Fibroblast of lung (primary cell): ENCODE results near the gene SLC38A1. TPM values are rescaled to one million over a fixed set of nuclear protein-coding genes. Genes with fewer than 3 reads are reported as not detected.

ENCODE experiments used
- DNase-seq, 2 donors: peaks; one replicate each; pipeline versions ENCODE4 v3.0.0 to v3.0.0-alpha.2; 2010; ENCODE audit warnings: low read depth in 2 of 2
- H2AFZ ChIP-seq: 2 replicates; pipeline ENCODE4 v1.5.1; 2012; ENCODE audit warnings: low read length, control low read depth, inconsistent platforms
- H3K27ac ChIP-seq: 2 replicates; pipeline ENCODE4 v1.5.1; 2011; ENCODE audit warnings: low read length, control low read depth; ENCODE audit not compliant: insufficient read depth
- H3K27me3 ChIP-seq: 2 replicates; pipeline ENCODE4 v1.5.1; 2011; ENCODE audit warnings: mild to moderate bottlenecking, low read length; ENCODE audit not compliant: control insufficient read depth, insufficient read depth
- H3K36me3 ChIP-seq: 2 replicates; pipeline ENCODE4 v1.5.1; 2011; ENCODE audit warnings: low read length; ENCODE audit not compliant: control insufficient read depth, insufficient read depth
- H3K4me1 ChIP-seq: 2 replicates; pipeline ENCODE4 v1.5.1; 2011; ENCODE audit warnings: low read length; ENCODE audit not compliant: control insufficient read depth, insufficient read depth; ENCODE audit errors: extremely low read depth
- H3K4me2 ChIP-seq: 2 replicates; pipeline ENCODE4 v1.5.1; 2011; ENCODE audit warnings: low read length, control low read depth; ENCODE audit not compliant: insufficient read depth; ENCODE audit errors: extremely low read depth
- H3K4me3 ChIP-seq, 4 experiments: fragments of 200-600 bp in 1 of 4; sonication (generic) in 1 of 4; replicated peaks in 1 of 4; 2 replicates each; pipeline ENCODE4 v1.5.1; 2011 to 2016; ENCODE audit warnings: low read length in 4 of 4, low read depth in 3 of 4, mild to moderate bottlenecking in 3 of 4, control low read depth in 2 of 4, inconsistent platforms in 1 of 4, mixed read lengths in 1 of 4; ENCODE audit not compliant: insufficient read depth in 1 of 4; ENCODE audit errors: control extremely low read depth in 1 of 4
- H3K79me2 ChIP-seq: 2 replicates; pipeline ENCODE4 v1.5.1; 2012; ENCODE audit warnings: mild to moderate bottlenecking, low read length, inconsistent platforms; ENCODE audit not compliant: control insufficient read depth, insufficient read depth
- H3K9ac ChIP-seq: 2 replicates; pipeline ENCODE4 v1.5.1; 2011; ENCODE audit warnings: mild to moderate bottlenecking, low read length, control low read depth; ENCODE audit not compliant: insufficient read depth
- H3K9me3 ChIP-seq: 2 replicates; pipeline ENCODE4 v1.5.1; 2012; ENCODE audit warnings: low read depth, low read length; ENCODE audit not compliant: control insufficient read depth, insufficient read depth
- H4K20me1 ChIP-seq: 2 replicates; pipeline ENCODE4 v1.5.1; 2011; ENCODE audit warnings: low read length; ENCODE audit not compliant: control insufficient read depth, insufficient read depth; ENCODE audit errors: extremely low read depth
- CTCF ChIP-seq, 2 donors: IDR thresholded peaks in 1 of 2; conservative IDR thresholded peaks in 1 of 2; 1 replicate in 1 of 2; 2 replicates in 1 of 2; pipeline ENCODE4 v1.5.1; 2011 to 2012; ENCODE audit warnings: low read length in 2 of 2, control low read depth in 1 of 2, inconsistent platforms in 1 of 2, low read depth in 1 of 2, mild to moderate bottlenecking in 1 of 2
- EZH2 ChIP-seq: IDR thresholded peaks from 2 replicates; pipeline ENCODE4 v1.5.1; 2012; ENCODE audit warnings: low read length, control low read depth, mild to moderate bottlenecking; ENCODE audit errors: missing control alignments
- polyA plus RNA-seq, 2 donors: library from polyadenylated mRNA; depleted of rRNA in 1 of 2; stranded (reverse) in 1 of 2; unstranded in 1 of 2; fragments of >200 nt; gene quantifications; 2 replicates each; pipeline ENCODE4 v1.2.1, GENCODE V29; 2011 to 2012; ENCODE audit warnings: missing spikeins in 1 of 2
- total RNA-seq: library from RNA; depleted of rRNA; stranded (reverse); fragments of >200 nt; gene quantifications from 2 replicates; pipeline ENCODE4 v1.2.1, GENCODE V29; 2014

Gene SLC38A1
- total and polyA plus RNA-seq, 2 donors (not counting 1 experiment from before 2014, with no cell fraction given), result 24.3 to 88.8 TPM

GRCh38 chr12:46242569-46242968 is 26.3 kb downstream of the SLC38A1 start:
- H3K4me1 ChIP-seq, result no peaks in the 10 kb centered on the region
- no peak overlapping the region for H3K9ac ChIP-seq
- no peak for TF ChIP-seq CTCF (conservative IDR thresholded peaks at IDR 0.05 in 1 of 2, IDR thresholded peaks at IDR 0.05 in 1 of 2; ENCODE audit: low read depth in 1 of 2, low read length in 2 of 2)
- no peak for TF ChIP-seq EZH2
- H3K27ac ChIP-seq, result no peak overlapping the region
- H3K4me2 ChIP-seq, result no peak overlapping the region
- H3K36me3 ChIP-seq, result no peaks in the 10 kb centered on the region
- H2AFZ ChIP-seq, result no peak overlapping the region
- no peaks in the 10 kb centered on the region for H3K9me3 ChIP-seq
- no peaks in the 10 kb centered on the region for H3K27me3 ChIP-seq
- no peak overlapping the region for H3K4me3 ChIP-seq
- no peaks in the 10 kb centered on the region for H3K79me2 ChIP-seq
- no peaks in the 10 kb centered on the region for H4K20me1 ChIP-seq
- DNase-seq, result no peak

GRCh38 chr12:46240436-46240835 is 28.4 kb downstream of the SLC38A1 start:
- Histone ChIP-seq H3K4me2 (no peak overlapping the region), H3K27ac (no peak overlapping the region), H2AFZ (no peak overlapping the region), H3K4me1 (no peaks in the 10 kb centered on the region), H3K9ac (no peak overlapping the region), H3K27me3 (no peaks in the 10 kb centered on the region), H3K4me3 (no peak overlapping the region), H3K9me3 (no peaks in the 10 kb centered on the region), H3K36me3 (no peaks in the 10 kb centered on the region), H4K20me1 (no peaks in the 10 kb centered on the region), H3K79me2 (no peaks in the 10 kb centered on the region)
- no peak for DNase-seq
- TF ChIP-seq EZH2, result no peak
- no peak for TF ChIP-seq CTCF (conservative IDR thresholded peaks at IDR 0.05 in 1 of 2, IDR thresholded peaks at IDR 0.05 in 1 of 2; ENCODE audit: low read depth in 1 of 2, low read length in 2 of 2)

GRCh38 chr12:46238821-46239220 is 30.0 kb downstream of the SLC38A1 start:
- DNase-seq, result no peak
- no peak overlapping the region for H2AFZ ChIP-seq
- no peak overlapping the region for H3K27ac ChIP-seq
- H3K9me3 ChIP-seq, result no peaks in the 10 kb centered on the region
- H3K9ac ChIP-seq, result no peak overlapping the region
- H3K27me3 ChIP-seq, result no peaks in the 10 kb centered on the region
- H3K4me3 ChIP-seq, result no peak overlapping the region
- no peaks in the 10 kb centered on the region for H3K79me2 ChIP-seq
- no peak for TF ChIP-seq CTCF (conservative IDR thresholded peaks at IDR 0.05 in 1 of 2, IDR thresholded peaks at IDR 0.05 in 1 of 2; ENCODE audit: low read depth in 1 of 2, low read length in 2 of 2)
- TF ChIP-seq EZH2, result no peak
- H3K4me1 ChIP-seq, result no peaks in the 10 kb centered on the region
- H3K36me3 ChIP-seq, result no peaks in the 10 kb centered on the region
- H3K4me2 ChIP-seq, result no peak overlapping the region
- H4K20me1 ChIP-seq, result no peaks in the 10 kb centered on the region
